ENCODE data around the gene WEE1.

Gene WEE1

GRCh38 chr11:9575260-9576240, 2.1 kb downstream of the WEE1 start:
- peaks cover 24% of the 10 kb centered on the region; the same call in 1 of the 2 replicates for H3K36me3 ChIP-seq (ENCODE audit: insufficient read depth)
- peaks cover 52% of the 10 kb centered on the region for H3K79me2 ChIP-seq (ENCODE audit: insufficient read depth, low read depth)
- H3K27me3 ChIP-seq (ENCODE audit: insufficient read depth, low read depth), result no peaks in the 10 kb centered on the region
- peak overlapping the region; percentile 93 for H3K9ac ChIP-seq
- H3K27ac ChIP-seq, result peak overlapping the region; percentile 82; the same call in 1 of the 2 replicates
- H4K20me1 ChIP-seq (ENCODE audit: insufficient read depth), result peaks cover 15% of the 10 kb centered on the region
- H3K4me2 ChIP-seq, result peak overlapping the region; percentile 91
- H3K4me1 ChIP-seq (ENCODE audit: low read depth, poor library complexity, severe bottlenecking), result peaks cover 31% of the 10 kb centered on the region
- no peak overlapping the region for H3K4me3 ChIP-seq (IDR thresholded peaks at IDR 0.05; ENCODE audit: insufficient read depth, low read depth, low read length)
- no peak overlapping the region for H2AFZ ChIP-seq (ENCODE audit: low read depth)
- no peak for TF ChIP-seq CTCF (conservative IDR thresholded peaks at IDR 0.05; ENCODE audit: low read depth, low read length)

GRCh38 chr11:9576701-9577381, 3.4 kb downstream of the WEE1 start:
- Histone ChIP-seq H3K27ac (no peak overlapping the region), H3K9ac (no peak overlapping the region), H2AFZ (ENCODE audit: low read depth) (no peak overlapping the region), H3K36me3 (ENCODE audit: insufficient read depth) (peaks cover 24% of the 10 kb centered on the region; the same call in 1 of the 2 replicates), H3K4me2 (peak overlapping the region; percentile 91), H4K20me1 (ENCODE audit: insufficient read depth) (peaks cover 15% of the 10 kb centered on the region), H3K79me2 (ENCODE audit: insufficient read depth, low read depth) (peaks cover 52% of the 10 kb centered on the region), H3K27me3 (ENCODE audit: insufficient read depth, low read depth) (no peaks in the 10 kb centered on the region), H3K4me3 (IDR thresholded peaks at IDR 0.05; ENCODE audit: insufficient read depth, low read depth, low read length) (no peak overlapping the region), H3K4me1 (ENCODE audit: low read depth, poor library complexity, severe bottlenecking) (peaks cover 31% of the 10 kb centered on the region)
- TF ChIP-seq CTCF (conservative IDR thresholded peaks at IDR 0.05; ENCODE audit: low read depth, low read length), result no peak

- Histone ChIP-seq H3K36me3 (ENCODE audit: insufficient read depth) (peaks cover 24% of the 10 kb centered on the region; the same call in 1 of the 2 replicates), H3K9ac (no peak overlapping the region), H3K4me2 (peak overlapping the region; percentile 91)
These were observed 4.1 kb downstream of the WEE1 start for GRCh38 chr11:9577556-9577955.

More at GRCh38 chr11:9577556-9577955, 4.1 kb downstream of the WEE1 start:
- no peak for TF ChIP-seq CTCF (conservative IDR thresholded peaks at IDR 0.05; ENCODE audit: low read depth, low read length)
- Histone ChIP-seq H3K27ac (no peak overlapping the region), H4K20me1 (ENCODE audit: insufficient read depth) (peaks cover 15% of the 10 kb centered on the region), H3K4me1 (ENCODE audit: low read depth, poor library complexity, severe bottlenecking) (peaks cover 28% of the 10 kb centered on the region), H3K27me3 (ENCODE audit: insufficient read depth, low read depth) (no peaks in the 10 kb centered on the region), H3K4me3 (IDR thresholded peaks at IDR 0.05; ENCODE audit: insufficient read depth, low read depth, low read length) (no peak overlapping the region), H3K79me2 (ENCODE audit: insufficient read depth, low read depth) (peaks cover 52% of the 10 kb centered on the region), H2AFZ (ENCODE audit: low read depth) (no peak overlapping the region)

All from KMS-11 (cell line).